ENCODE measurements around the gene SLC25A27.
"Not testable (repeated sequence)": the region's sequence is repeated elsewhere in the genome, so short reads cannot be mapped to it uniquely, and the experiment has no call there.

Gene SLC25A27

GRCh38 chr6:46637933-46638332 is 14.8 kb upstream of the SLC25A27 start:
- Mint-ChIP-seq H3K4me1 (peaks cover 4% of the 10 kb centered on the region), H3K4me3 (no peak overlapping the region)

GRCh38 chr6:46638650-46639049 is 14.1 kb upstream of the SLC25A27 start:
- ATAC-seq (no peak), DNase-seq (no peak)
- no peak overlapping the region for H3K27ac Mint-ChIP-seq
- peaks cover 34% of the 10 kb centered on the region for H3K27me3 Mint-ChIP-seq
- peaks cover 5% of the 10 kb centered on the region for H3K9me3 Mint-ChIP-seq
- peaks cover 4% of the 10 kb centered on the region for H3K36me3 Mint-ChIP-seq (ENCODE audit: low read depth)
- peaks cover 12% of the 10 kb centered on the region for H3K4me1 Mint-ChIP-seq
- no peak overlapping the region for H3K4me3 Mint-ChIP-seq

More at GRCh38 chr6:46637933-46638332, 14.8 kb upstream of the SLC25A27 start:
- DNase-seq (no peak), ATAC-seq (no peak)
- Mint-ChIP-seq H3K27me3 (peaks cover 34% of the 10 kb centered on the region), H3K9me3 (peaks cover 4% of the 10 kb centered on the region), H3K27ac (no peak overlapping the region), H3K36me3 (ENCODE audit: low read depth) (peaks cover 3% of the 10 kb centered on the region)

- peak overlapping the region; percentile 76 for H3K27ac Mint-ChIP-seq
- peak; percentile 95 for ATAC-seq
- DNase-seq = no peak
- H3K27me3 Mint-ChIP-seq = peaks cover 53% of the 10 kb centered on the region
- peaks cover 9% of the 10 kb centered on the region for H3K9me3 Mint-ChIP-seq
- H3K4me1 Mint-ChIP-seq = peaks cover 17% of the 10 kb centered on the region
- H3K4me3 Mint-ChIP-seq = no peak overlapping the region
- H3K36me3 Mint-ChIP-seq (ENCODE audit: low read depth) = peaks cover 4% of the 10 kb centered on the region
Observed at GRCh38 chr6:46642928-46643751, 9.6 kb upstream of the SLC25A27 start.

- H3K4me3 Mint-ChIP-seq = no peak overlapping the region
- H3K27ac Mint-ChIP-seq = no peak overlapping the region
- DNase-seq (no peak), ATAC-seq (no peak)
- H3K27me3 Mint-ChIP-seq = peaks cover 43% of the 10 kb centered on the region
- peaks cover 4% of the 10 kb centered on the region for H3K36me3 Mint-ChIP-seq (ENCODE audit: low read depth)
- peaks cover 9% of the 10 kb centered on the region for H3K9me3 Mint-ChIP-seq
- peaks cover 24% of the 10 kb centered on the region for H3K4me1 Mint-ChIP-seq
Observed at GRCh38 chr6:46645265-46645664, 7.5 kb upstream of the SLC25A27 start.

- not testable (repeated sequence) for H3K27ac Mint-ChIP-seq; H3K36me3 Mint-ChIP-seq (ENCODE audit: low read depth); DNase-seq; ATAC-seq; H3K4me3 Mint-ChIP-seq; H3K9me3 Mint-ChIP-seq
- H3K4me1 Mint-ChIP-seq = peaks cover 26% of the 10 kb centered on the region
- peaks cover 53% of the 10 kb centered on the region for H3K27me3 Mint-ChIP-seq
Observed at GRCh38 chr6:46648108-46648507, 4.7 kb upstream of the SLC25A27 start.

GRCh38 chr6:46648869-46649492 is 3.8 kb upstream of the SLC25A27 start:
- ATAC-seq = no peak
- peaks cover 62% of the 10 kb centered on the region for H3K27me3 Mint-ChIP-seq
- DNase-seq = no peak
- peaks cover 4% of the 10 kb centered on the region for H3K9me3 Mint-ChIP-seq
- H3K4me1 Mint-ChIP-seq = peaks cover 23% of the 10 kb centered on the region
- H3K27ac Mint-ChIP-seq = no peak overlapping the region
- no peak overlapping the region for H3K4me3 Mint-ChIP-seq
- H3K36me3 Mint-ChIP-seq (ENCODE audit: low read depth) = no peaks in the 10 kb centered on the region

DNA sequence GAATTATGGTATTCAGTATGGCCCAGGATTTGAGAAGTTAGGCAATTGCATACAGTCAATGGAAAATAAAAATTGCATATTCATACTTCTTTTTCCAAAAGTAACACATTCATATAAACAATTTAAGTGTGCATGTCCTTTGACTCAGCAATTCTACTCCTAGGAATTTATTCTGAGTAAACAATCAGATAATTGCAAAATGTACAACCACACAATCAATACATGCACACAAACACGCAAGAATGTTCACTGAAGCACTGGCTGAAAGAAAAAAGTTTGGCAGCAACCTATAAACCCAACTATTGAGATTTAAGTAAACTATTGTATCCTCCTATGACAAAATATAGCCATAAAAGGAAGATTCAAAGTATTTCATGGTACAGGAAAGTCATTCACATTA is 1.8 kb upstream of the SLC25A27 start:
- Mint-ChIP-seq H3K36me3 (ENCODE audit: low read depth) (no peaks in the 10 kb centered on the region), H3K9me3 (no peaks in the 10 kb centered on the region), H3K4me3 (no peak overlapping the region), H3K4me1 (peaks cover 21% of the 10 kb centered on the region), H3K27ac (no peak overlapping the region), H3K27me3 (peaks cover 55% of the 10 kb centered on the region)
- ATAC-seq (no peak), DNase-seq (no peak)

DNA sequence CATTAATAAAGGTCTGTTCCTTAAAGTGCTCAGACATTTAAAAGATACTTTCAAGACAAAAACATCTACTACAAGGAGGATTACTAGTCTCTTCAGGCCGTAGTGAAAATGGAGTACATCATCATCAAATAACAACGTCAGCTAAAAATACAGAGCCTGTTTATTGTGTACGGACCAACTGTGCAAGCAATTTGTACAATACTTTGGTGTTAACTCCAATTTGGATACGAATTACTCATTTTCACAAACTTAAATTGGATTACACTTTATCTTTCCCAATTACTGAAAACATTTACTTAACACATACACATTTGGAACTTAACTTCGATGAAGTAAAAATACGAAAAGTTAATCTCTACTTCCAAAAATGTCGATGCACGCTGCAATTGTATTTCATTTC is 959 bp upstream of the SLC25A27 start:
- Mint-ChIP-seq H3K9me3 (no peaks in the 10 kb centered on the region), H3K4me3 (peak overlapping the region; percentile 80), H3K4me1 (peaks cover 21% of the 10 kb centered on the region), H3K27ac (no peak overlapping the region), H3K36me3 (ENCODE audit: low read depth) (no peaks in the 10 kb centered on the region), H3K27me3 (peaks cover 54% of the 10 kb centered on the region)
- no peak for ATAC-seq
- no peak for DNase-seq

DNA sequence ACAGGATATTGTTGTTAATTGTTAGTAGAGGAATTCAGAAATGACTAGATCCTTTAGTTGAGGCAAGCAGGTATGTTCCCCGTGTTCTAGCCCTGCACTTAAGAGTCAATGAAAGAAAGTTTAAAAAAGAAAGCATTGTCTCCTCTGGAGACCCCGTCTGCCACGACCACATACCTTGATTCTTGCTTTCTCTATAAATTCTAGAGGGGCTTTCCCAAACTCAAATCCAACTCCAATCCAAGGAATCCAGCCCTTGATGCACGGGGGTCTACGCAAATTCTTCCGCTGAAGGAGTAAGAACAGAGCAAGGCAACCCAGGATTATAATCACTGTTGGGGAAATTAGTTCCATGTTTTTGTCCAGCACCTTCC is 558 bp upstream of the SLC25A27 start:
- peaks cover 51% of the 10 kb centered on the region for H3K27me3 Mint-ChIP-seq
- H3K9me3 Mint-ChIP-seq = no peaks in the 10 kb centered on the region
- ATAC-seq (no peak), DNase-seq (no peak)
- peak overlapping the region; percentile 71 for H3K27ac Mint-ChIP-seq
- peaks cover 21% of the 10 kb centered on the region for H3K4me1 Mint-ChIP-seq
- no peaks in the 10 kb centered on the region for H3K36me3 Mint-ChIP-seq (ENCODE audit: low read depth)
- peak overlapping the region; percentile 80 for H3K4me3 Mint-ChIP-seq

DNA sequence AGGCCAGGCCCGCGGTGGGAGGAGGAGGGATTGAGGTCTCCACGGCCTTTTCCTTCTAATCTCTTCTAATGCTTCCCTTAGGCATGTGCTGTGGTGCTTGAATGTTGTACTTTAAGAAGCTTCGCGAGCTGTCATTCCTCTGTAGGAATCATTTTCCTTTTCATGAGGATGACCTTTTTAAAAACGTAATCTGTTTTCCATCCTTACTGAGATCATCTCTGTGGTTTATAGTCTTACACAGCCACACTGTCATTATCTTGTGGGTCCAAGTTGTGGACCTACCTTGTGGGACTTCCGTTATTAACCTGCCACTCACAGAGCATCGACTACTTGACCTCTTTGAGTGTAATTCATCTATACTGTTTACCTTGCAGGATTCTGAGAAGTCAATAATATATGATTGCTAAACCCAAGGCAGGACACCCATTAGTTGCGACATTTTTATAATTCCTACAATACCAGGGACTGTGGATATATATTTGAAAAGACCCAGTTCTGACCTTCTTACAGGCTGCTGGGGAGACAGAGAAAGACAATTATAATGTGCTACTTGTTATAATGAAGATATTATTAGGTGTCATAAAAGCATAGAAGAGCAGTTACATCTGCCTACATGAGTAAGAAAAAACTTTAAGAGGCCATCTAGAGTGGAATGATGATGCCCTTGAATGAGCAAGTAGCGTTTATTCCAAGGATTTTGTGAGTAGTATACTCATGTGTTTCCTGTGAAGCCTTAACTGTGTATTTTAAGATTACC is 842 bp downstream of the SLC25A27 start:
- peaks cover 21% of the 10 kb centered on the region for H3K4me1 Mint-ChIP-seq
- no peaks in the 10 kb centered on the region for H3K9me3 Mint-ChIP-seq
- DNase-seq = no peak
- ATAC-seq = no peak
- H3K27ac Mint-ChIP-seq = peak overlapping the region; percentile 68
- H3K27me3 Mint-ChIP-seq = peaks cover 48% of the 10 kb centered on the region
- peak overlapping the region; percentile 80 for H3K4me3 Mint-ChIP-seq
- no peaks in the 10 kb centered on the region for H3K36me3 Mint-ChIP-seq (ENCODE audit: low read depth)

- no peaks in the 10 kb centered on the region for H3K36me3 Mint-ChIP-seq (ENCODE audit: low read depth)
- H3K9me3 Mint-ChIP-seq = no peaks in the 10 kb centered on the region
- DNase-seq (no peak), ATAC-seq (no peak)
- H3K4me1 Mint-ChIP-seq = peaks cover 13% of the 10 kb centered on the region
- peaks cover 40% of the 10 kb centered on the region for H3K27me3 Mint-ChIP-seq
- H3K27ac Mint-ChIP-seq = no peak overlapping the region
- no peak overlapping the region for H3K4me3 Mint-ChIP-seq
Observed at GRCh38 chr6:46655803-46656202, 3.0 kb downstream of the SLC25A27 start.

GRCh38 chr6:46657642-46658041 is 4.9 kb downstream of the SLC25A27 start:
- Mint-ChIP-seq H3K4me1 (peaks cover 6% of the 10 kb centered on the region), H3K27me3 (peaks cover 26% of the 10 kb centered on the region), H3K4me3 (no peak overlapping the region), H3K27ac (no peak overlapping the region), H3K9me3 (no peaks in the 10 kb centered on the region), H3K36me3 (ENCODE audit: low read depth) (no peaks in the 10 kb centered on the region)
- ATAC-seq (no peak), DNase-seq (no peak)

DNA sequence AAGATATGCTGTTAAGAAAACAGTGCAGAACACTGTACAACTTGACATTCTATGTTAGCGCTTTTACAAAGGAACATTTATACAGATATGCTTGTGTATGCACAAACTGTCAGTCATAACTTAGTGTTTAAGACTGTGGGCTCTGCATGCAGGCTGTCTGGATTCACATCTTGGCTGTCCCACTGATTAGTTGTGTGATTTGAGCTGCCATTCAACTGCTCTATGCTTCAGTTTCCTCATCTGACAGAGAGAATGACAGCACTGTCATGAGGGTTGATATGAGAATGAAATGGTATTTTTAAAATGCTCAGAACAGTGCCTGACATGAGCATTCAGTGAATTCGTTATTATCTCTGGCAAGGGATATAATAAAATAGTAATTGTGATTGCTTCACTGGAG is 8.7 kb downstream of the SLC25A27 start:
- no peaks in the 10 kb centered on the region for H3K9me3 Mint-ChIP-seq
- no peak overlapping the region for H3K4me3 Mint-ChIP-seq
- H3K4me1 Mint-ChIP-seq = no peaks in the 10 kb centered on the region
- no peak overlapping the region for H3K27ac Mint-ChIP-seq
- ATAC-seq (no peak), DNase-seq (no peak)
- no peaks in the 10 kb centered on the region for H3K36me3 Mint-ChIP-seq (ENCODE audit: low read depth)
- H3K27me3 Mint-ChIP-seq = peaks cover 4% of the 10 kb centered on the region

DNA sequence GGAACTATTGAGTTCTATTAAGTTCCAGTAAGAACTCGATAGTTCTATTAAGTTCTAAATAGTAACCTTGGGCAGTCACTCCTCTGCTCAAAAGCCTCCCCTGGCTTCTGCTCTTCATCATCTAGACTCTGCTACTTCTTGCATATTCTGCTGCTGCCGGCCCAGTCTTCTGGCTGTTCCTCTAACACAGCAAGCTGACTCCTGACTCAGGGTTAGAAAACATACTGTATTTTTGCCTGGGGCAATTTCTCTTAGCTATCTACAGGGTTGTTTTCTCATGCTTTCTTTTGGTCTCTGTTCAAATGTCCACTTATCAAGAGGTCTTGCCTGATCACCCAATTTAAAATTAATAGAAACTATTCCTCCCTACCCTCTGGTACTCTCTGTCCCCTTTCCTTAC is 14.6 kb downstream of the SLC25A27 start:
- Mint-ChIP-seq H3K27me3 (peaks cover 4% of the 10 kb centered on the region), H3K4me1 (no peaks in the 10 kb centered on the region), H3K4me3 (no peak overlapping the region), H3K9me3 (no peaks in the 10 kb centered on the region), H3K27ac (no peak overlapping the region), H3K36me3 (ENCODE audit: low read depth) (no peaks in the 10 kb centered on the region)
- no peak for ATAC-seq
- DNase-seq = no peak

DNA sequence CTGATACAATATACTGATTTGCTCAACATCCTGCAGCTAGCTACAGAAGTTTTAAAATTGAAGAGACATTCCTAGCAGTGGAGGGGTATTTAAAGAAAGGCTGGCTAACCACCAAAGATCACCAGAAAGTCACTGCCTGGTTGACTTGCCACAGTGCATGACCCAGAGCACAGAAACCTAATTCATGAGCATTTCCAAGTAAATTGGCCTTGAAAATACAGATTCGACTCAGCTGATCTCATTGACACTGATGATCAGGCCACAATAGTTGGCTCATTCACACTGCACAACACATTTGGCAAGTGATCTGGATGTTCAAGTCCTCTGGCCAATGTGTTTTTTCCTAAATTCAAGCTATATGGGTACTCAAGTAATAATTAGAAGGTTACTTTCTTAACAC is 21.6 kb downstream of the SLC25A27 start:
- DNase-seq (no peak), ATAC-seq (no peak)
- H3K4me1 Mint-ChIP-seq = no peaks in the 10 kb centered on the region
- H3K9me3 Mint-ChIP-seq = no peaks in the 10 kb centered on the region
- no peak overlapping the region for H3K4me3 Mint-ChIP-seq
- H3K36me3 Mint-ChIP-seq (ENCODE audit: low read depth) = no peaks in the 10 kb centered on the region
- no peaks in the 10 kb centered on the region for H3K27me3 Mint-ChIP-seq
- no peak overlapping the region for H3K27ac Mint-ChIP-seq

Measured in activated naive CD8-positive, alpha-beta T cell treated with anti-CD3 and anti-CD28 coated beads, Interleukin-2, amount 50 U/mL, for 24 hours (primary cell).